ENCODE measurements around the gene FHOD1. TPM values are rescaled to one million over a fixed set of nuclear protein-coding genes. Genes with fewer than 3 reads are reported as not detected.

FHOD1 gene
- total RNA-seq, result 10 to 100 TPM; 64.0 to 86.6 (median 70.3) TPM

DNA sequence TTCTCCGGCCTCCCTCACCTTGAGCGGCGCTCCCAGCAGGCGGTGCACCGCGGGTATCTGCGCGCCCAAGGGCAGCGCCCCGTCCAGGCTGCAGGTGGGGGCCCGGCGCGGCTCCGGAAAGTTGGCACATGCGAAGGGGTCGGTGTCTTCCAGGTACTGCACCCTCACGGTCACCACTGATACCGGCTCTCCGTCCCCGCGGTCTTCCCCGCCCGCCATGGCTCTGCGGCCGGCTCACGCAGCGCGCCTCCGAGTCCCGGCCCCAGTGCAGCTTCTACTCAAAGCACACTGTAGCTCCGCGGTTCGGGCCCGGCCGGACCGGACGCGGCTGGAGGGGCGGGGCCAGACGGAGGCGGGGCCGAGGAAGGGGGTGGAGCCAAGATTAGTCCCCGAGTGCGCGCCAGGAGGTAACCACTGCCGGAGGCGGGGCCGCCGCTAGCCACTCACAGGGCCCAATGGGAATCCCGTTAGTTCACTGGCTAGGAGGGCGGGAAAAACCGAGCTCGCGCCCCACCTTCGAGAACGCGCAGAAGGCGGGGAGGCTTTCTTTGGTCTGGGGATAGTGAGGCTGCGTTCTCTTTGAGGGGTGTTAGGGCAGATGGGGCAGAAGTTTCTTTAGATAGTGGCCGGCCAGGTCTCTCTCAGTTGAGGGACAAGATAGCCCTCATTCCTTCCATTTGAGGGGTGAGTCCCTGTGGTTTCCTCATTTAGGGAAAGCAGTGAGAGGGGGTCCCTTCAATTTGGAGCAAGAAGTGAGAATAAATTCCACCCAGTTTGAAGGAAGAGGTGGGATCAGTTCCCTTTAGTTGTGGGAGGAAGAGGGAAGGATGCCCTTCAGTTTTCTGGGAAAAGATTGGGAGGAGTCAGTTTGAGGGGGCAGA is at the start of gene FHOD1:
Gene FHOD1 (minus strand): TSS at position 290 of the 881 bp plus-strand sequence. CDS start 71 bp downstream, at position 219.
- Mint-ChIP-seq H3K36me3 (ENCODE audit: insufficient read depth) (no peaks in the 10 kb centered on the region), H3K4me3 (peak within 1 kb of the TSS; percentile 90), H3K27me3 (ENCODE audit: low read depth) (peaks cover 9% of the 10 kb centered on the region), H3K4me1 (ENCODE audit: low read depth) (peaks cover 48% of the 10 kb centered on the region), H3K9me3 (no peaks in the 10 kb centered on the region)
- DNase-seq (peak; percentile 94), ATAC-seq (peak; percentile 76 to 82)

DNA sequence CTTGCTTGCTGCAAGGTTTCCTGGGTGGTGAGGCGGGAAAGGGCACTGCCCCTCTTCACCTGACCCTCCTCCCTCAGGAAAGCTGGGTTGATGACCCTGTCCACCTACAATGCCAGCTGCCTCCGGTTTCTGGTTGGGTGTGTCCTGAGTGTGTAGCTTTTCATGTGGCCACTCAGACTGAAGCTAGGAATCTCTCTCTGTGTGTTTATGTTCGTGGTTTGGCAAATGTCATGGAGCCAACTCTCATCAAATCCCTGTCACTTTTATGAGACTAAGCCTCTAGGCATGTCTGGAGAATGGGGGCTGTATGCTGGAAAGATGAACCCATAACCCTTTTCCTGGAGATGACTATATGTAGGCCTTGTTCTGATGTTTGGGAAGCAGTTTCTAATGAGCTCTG is 49.1 kb upstream of the FHOD1 start:
- no peak for ATAC-seq
- H3K9me3 Mint-ChIP-seq, result no peaks in the 10 kb centered on the region
- no peaks in the 10 kb centered on the region for H3K4me1 Mint-ChIP-seq (ENCODE audit: low read depth)
- H3K36me3 Mint-ChIP-seq (ENCODE audit: insufficient read depth), result no peaks in the 10 kb centered on the region
- H3K4me3 Mint-ChIP-seq, result no peak overlapping the region
- DNase-seq, result no peak
- H3K27me3 Mint-ChIP-seq (ENCODE audit: low read depth), result peaks cover 4% of the 10 kb centered on the region

- H3K4me3 Mint-ChIP-seq, result no peak overlapping the region
- H3K4me1 Mint-ChIP-seq (ENCODE audit: low read depth), result no peaks in the 10 kb centered on the region
- DNase-seq (no peak), ATAC-seq (no peak)
- H3K27me3 Mint-ChIP-seq (ENCODE audit: low read depth), result peaks cover 4% of the 10 kb centered on the region
- no peaks in the 10 kb centered on the region for H3K9me3 Mint-ChIP-seq
- H3K36me3 Mint-ChIP-seq (ENCODE audit: insufficient read depth), result no peaks in the 10 kb centered on the region
These were observed 47.7 kb upstream of the FHOD1 start for GRCh38 chr16:67294938-67295361.

GRCh38 chr16:67294171-67294757 is 47.0 kb upstream of the FHOD1 start:
- peaks cover 6% of the 10 kb centered on the region for H3K4me1 Mint-ChIP-seq (ENCODE audit: low read depth)
- ATAC-seq (no peak), DNase-seq (no peak)
- no peaks in the 10 kb centered on the region for H3K36me3 Mint-ChIP-seq (ENCODE audit: insufficient read depth)
- H3K4me3 Mint-ChIP-seq, result no peak overlapping the region
- no peaks in the 10 kb centered on the region for H3K9me3 Mint-ChIP-seq
- peaks cover 4% of the 10 kb centered on the region for H3K27me3 Mint-ChIP-seq (ENCODE audit: low read depth)

DNA sequence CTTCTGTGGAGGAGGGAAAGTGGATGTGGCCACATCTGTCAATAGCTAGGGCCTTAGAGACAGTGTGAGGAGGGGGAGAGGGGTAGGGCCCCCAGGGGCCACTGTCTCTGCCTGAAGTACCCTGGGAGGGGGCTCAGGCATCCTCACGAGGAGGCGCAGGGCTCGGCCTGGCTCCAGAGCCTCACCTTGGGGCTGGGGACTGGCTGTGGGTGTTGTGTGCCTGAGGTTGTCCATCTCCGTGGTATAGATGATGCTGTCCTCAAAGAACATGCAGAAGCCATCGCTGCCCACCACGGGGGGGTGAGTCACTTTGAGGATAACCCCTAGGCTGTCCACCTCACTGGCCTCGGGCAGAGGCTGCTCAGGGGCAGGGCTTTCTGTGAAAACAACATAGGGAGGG is 44.2 kb upstream of the FHOD1 start:
- no peaks in the 10 kb centered on the region for H3K36me3 Mint-ChIP-seq (ENCODE audit: insufficient read depth)
- H3K27me3 Mint-ChIP-seq (ENCODE audit: low read depth), result no peaks in the 10 kb centered on the region
- H3K9me3 Mint-ChIP-seq, result no peaks in the 10 kb centered on the region
- H3K4me3 Mint-ChIP-seq, result no peak overlapping the region
- DNase-seq, result no peak
- no peak for ATAC-seq
- H3K4me1 Mint-ChIP-seq (ENCODE audit: low read depth), result peaks cover 6% of the 10 kb centered on the region

- Mint-ChIP-seq H3K27me3 (ENCODE audit: low read depth) (no peaks in the 10 kb centered on the region), H3K9me3 (no peaks in the 10 kb centered on the region), H3K4me3 (no peak overlapping the region)
These were observed 40.7 kb upstream of the FHOD1 start for GRCh38 chr16:67287960-67288359.

GRCh38 chr16:67286441-67287235 is 39.4 kb upstream of the FHOD1 start:
- H3K27me3 Mint-ChIP-seq (ENCODE audit: low read depth), result no peaks in the 10 kb centered on the region
- no peaks in the 10 kb centered on the region for H3K9me3 Mint-ChIP-seq
- H3K4me3 Mint-ChIP-seq, result no peak overlapping the region
- DNase-seq (no peak), ATAC-seq (no peak)
- H3K4me1 Mint-ChIP-seq (ENCODE audit: low read depth), result peaks cover 6% of the 10 kb centered on the region
- H3K36me3 Mint-ChIP-seq (ENCODE audit: insufficient read depth), result peaks cover 13% of the 10 kb centered on the region

More at GRCh38 chr16:67287960-67288359, 40.7 kb upstream of the FHOD1 start:
- Mint-ChIP-seq H3K4me1 (ENCODE audit: low read depth) (peaks cover 6% of the 10 kb centered on the region), H3K36me3 (ENCODE audit: insufficient read depth) (peaks cover 8% of the 10 kb centered on the region)
- ATAC-seq (no peak), DNase-seq (no peak)

GRCh38 chr16:67284699-67285646 is 37.7 kb upstream of the FHOD1 start:
- Mint-ChIP-seq H3K9me3 (no peaks in the 10 kb centered on the region), H3K36me3 (ENCODE audit: insufficient read depth) (peaks cover 13% of the 10 kb centered on the region), H3K27me3 (ENCODE audit: low read depth) (no peaks in the 10 kb centered on the region), H3K4me1 (ENCODE audit: low read depth) (peaks cover 8% of the 10 kb centered on the region), H3K4me3 (no peak overlapping the region)
- ATAC-seq (no peak), DNase-seq (no peak)

DNA sequence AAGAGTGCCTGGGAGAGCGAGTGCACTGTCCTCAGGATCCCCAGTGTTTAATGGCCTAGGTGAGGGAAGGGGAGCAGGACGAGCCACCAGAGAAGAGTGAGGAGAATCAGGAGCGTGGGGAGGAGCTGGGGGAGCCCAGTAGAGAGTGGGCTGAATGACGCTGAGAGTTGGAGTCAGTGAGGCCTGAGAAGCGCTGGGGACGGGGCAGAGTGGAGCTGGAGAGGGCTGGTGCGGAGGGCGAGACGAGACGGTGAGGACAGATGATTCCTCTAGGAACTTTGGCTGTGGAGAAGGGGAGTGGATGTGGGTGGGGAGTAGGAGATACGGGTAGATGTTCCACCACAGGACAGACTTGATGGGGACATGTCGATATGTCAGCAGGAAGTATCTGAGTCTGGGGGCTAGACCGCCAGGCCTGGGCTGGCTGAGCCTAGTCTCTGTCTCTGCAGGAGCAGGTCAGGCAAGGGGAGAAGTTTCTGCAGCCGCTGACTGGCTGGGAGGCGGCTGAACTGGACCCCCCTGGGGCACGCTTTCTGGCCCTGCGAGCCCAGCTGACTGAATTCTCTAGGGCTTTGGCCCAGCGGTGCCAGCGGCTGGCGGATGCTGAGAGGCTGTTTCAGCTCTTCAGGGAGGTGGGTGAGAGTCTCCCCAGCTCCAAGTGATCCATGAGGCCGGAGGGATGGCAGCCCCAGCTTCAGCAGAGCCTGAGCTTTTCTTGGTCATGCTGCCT is 36.7 kb upstream of the FHOD1 start:
- ATAC-seq, result no peak
- DNase-seq, result no peak
- peaks cover 2% of the 10 kb centered on the region for H3K4me1 Mint-ChIP-seq (ENCODE audit: low read depth)
- H3K36me3 Mint-ChIP-seq (ENCODE audit: insufficient read depth), result peaks cover 13% of the 10 kb centered on the region
- H3K9me3 Mint-ChIP-seq, result no peaks in the 10 kb centered on the region
- H3K27me3 Mint-ChIP-seq (ENCODE audit: low read depth), result no peaks in the 10 kb centered on the region
- no peak overlapping the region for H3K4me3 Mint-ChIP-seq

GRCh38 chr16:67283039-67283825 is 36.0 kb upstream of the FHOD1 start:
- H3K27me3 Mint-ChIP-seq (ENCODE audit: low read depth), result no peaks in the 10 kb centered on the region
- peaks cover 13% of the 10 kb centered on the region for H3K36me3 Mint-ChIP-seq (ENCODE audit: insufficient read depth)
- no peaks in the 10 kb centered on the region for H3K9me3 Mint-ChIP-seq
- peaks cover 4% of the 10 kb centered on the region for H3K4me1 Mint-ChIP-seq (ENCODE audit: low read depth)
- no peak for DNase-seq
- no peak for ATAC-seq
- H3K4me3 Mint-ChIP-seq, result no peak overlapping the region

- DNase-seq (no peak), ATAC-seq (no peak)
- H3K36me3 Mint-ChIP-seq (ENCODE audit: insufficient read depth), result peaks cover 15% of the 10 kb centered on the region
- H3K9me3 Mint-ChIP-seq, result no peaks in the 10 kb centered on the region
- H3K4me3 Mint-ChIP-seq, result no peak overlapping the region
- H3K4me1 Mint-ChIP-seq (ENCODE audit: low read depth), result peaks cover 9% of the 10 kb centered on the region
- no peaks in the 10 kb centered on the region for H3K27me3 Mint-ChIP-seq (ENCODE audit: low read depth)
These were observed 35.1 kb upstream of the FHOD1 start for GRCh38 chr16:67282447-67282805.

DNA sequence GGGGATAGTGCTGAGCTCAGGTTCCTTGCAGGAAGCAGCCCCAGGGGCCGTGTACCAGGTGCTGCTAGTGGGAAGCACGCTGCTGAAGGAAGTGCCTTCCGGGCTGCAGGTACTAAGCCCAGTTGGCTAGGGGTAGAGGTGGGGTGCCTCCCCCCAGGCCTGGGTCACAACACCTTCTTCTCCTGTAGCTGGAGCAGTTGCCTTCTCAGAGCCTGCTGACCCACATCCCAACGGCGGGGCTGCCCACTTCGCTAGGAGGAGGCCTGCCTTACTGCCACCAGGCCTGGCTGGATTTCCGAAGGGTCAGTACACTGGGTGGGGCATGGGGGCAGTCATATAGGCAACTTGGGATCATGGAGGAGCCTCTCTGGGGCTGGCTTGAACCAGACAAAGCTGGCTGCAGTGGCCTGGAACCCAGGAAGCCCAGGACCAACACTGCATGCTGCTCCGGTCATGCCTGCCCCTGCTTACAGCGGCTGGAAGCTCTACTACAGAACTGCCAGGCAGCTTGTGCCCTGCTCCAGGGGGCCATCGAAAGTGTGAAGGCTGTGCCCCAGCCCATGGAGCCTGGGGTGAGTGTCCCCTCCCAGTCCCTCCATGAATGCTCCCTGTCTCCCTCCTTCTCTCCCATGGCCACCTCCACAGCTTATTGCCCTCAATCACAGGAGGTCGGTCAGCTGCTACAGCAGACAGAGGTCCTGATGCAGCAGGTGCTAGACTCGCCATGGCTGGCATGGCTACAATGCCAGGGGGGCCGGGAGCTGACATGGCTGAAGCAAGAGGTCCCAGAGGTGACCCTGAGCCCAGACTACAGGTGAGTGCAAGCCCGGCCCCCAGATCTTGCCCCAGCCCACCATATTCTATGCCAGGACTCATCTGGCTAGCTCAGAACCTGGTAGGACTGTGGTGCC is 34.5 kb upstream of the FHOD1 start:
- no peaks in the 10 kb centered on the region for H3K27me3 Mint-ChIP-seq (ENCODE audit: low read depth)
- H3K36me3 Mint-ChIP-seq (ENCODE audit: insufficient read depth), result peaks cover 19% of the 10 kb centered on the region
- DNase-seq (no peak), ATAC-seq (no peak)
- peak overlapping the region; percentile 13 for H3K4me3 Mint-ChIP-seq
- peaks cover 15% of the 10 kb centered on the region for H3K4me1 Mint-ChIP-seq (ENCODE audit: low read depth)
- H3K9me3 Mint-ChIP-seq, result no peaks in the 10 kb centered on the region

Data from activated T-cell treated with anti-CD3 and anti-CD28 coated beads, Interleukin-2, amount 50 U/mL, for 4 hours (primary cell).